GM13976 (cell line): ENCODE measurements around the gene PTPN3.
"Not testable (repeated sequence)": the region's sequence is repeated elsewhere in the genome, so short reads cannot be mapped to it uniquely, and the experiment has no call there.

Experiments
- DNase-seq: peaks from one replicate; pipeline ENCODE4 v3.0.0; 2012; ENCODE audit warnings: low spot score
- CTCF ChIP-seq: IDR thresholded peaks from 2 replicates; pipeline ENCODE4 v1.5.1; 2012; ENCODE audit warnings: borderline replicate concordance, mild to moderate bottlenecking; ENCODE audit not compliant: insufficient read depth; ENCODE audit errors: extremely low read depth, missing control alignments, control extremely low read depth
- in situ Hi-C: fragments of 300-500 bp; cut with MboI; formaldehyde crosslinking; loops from one replicate; pipeline ENCODE4 v1.12.0; 2022; ENCODE audit warnings: low sequenced_read_pairs, mixed read lengths, inconsistent platforms; ENCODE audit not compliant: unreplicated experiment

Gene PTPN3

GRCh38 chr9:109346904-109347303, 151.2 kb downstream of the PTPN3 start:
- peak; percentile 43 for DNase-seq
- in situ Hi-C loops, result no loop called here
- TF ChIP-seq CTCF, result no peak

- in situ Hi-C loops, result no loop called here
- no peak for DNase-seq
- no peak for TF ChIP-seq CTCF
Measured at GRCh38 chr9:109344866-109345265, 153.2 kb downstream of the PTPN3 start.

GRCh38 chr9:109342878-109343277, 155.2 kb downstream of the PTPN3 start:
- in situ Hi-C loops, result no loop called here
- TF ChIP-seq CTCF, result no peak
- no peak for DNase-seq

GRCh38 chr9:109341561-109341960, 156.5 kb downstream of the PTPN3 start:
- in situ Hi-C loops, result no loop called here
- DNase-seq, result no peak
- no peak for TF ChIP-seq CTCF

GRCh38 chr9:109340979-109341378, 157.1 kb downstream of the PTPN3 start:
- DNase-seq, in situ Hi-C loops: not testable (repeated sequence)

GRCh38 chr9:109336409-109336808, 161.7 kb downstream of the PTPN3 start:
- no peak for TF ChIP-seq CTCF
- DNase-seq, result no peak
- in situ Hi-C loops, result no loop called here

- no peak for TF ChIP-seq CTCF
- in situ Hi-C loops, result no loop called here
- DNase-seq, result no peak
Measured at GRCh38 chr9:109335929-109336328, 162.2 kb downstream of the PTPN3 start.
